Testis (tissue), 2 donors: ENCODE data around the gene ABCF3.

ENCODE experiments used
- CTCF ChIP-seq, 3 experiments: fragments of 450-650 bp in 2 of 3; fragments of 200-600 bp in 1 of 3; sonication (generic) in 1 of 3; IDR thresholded peaks; one replicate each; pipeline ENCODE4 v1.5.1; 2016 to 2019; ENCODE audit warnings: antibody characterized with exemption in 3 of 3, mild to moderate bottlenecking in 2 of 3, moderate library complexity in 1 of 3
- POLR2A ChIP-seq: fragments of 450-650 bp; IDR thresholded peaks from one replicate; pipeline ENCODE4 v1.6.1; 2017; ENCODE audit warnings: antibody characterized with exemption, mild to moderate bottlenecking, moderate library complexity

DNA sequence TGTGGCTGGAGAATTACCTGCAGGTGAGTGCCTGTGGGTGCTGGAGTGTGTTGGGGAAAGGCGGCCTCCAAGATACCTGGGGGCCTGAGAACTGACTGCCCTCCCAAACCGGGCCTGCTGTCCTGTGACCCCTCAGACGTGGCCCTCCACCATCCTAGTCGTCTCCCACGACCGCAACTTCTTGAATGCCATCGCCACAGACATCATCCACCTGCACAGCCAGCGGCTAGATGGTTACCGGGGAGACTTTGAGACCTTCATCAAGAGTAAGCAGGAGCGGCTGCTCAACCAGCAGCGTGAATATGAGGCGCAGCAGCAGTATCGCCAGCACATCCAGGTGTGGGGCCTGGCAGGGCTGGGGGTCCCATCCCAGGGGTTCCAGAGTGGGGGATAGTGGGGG is 3.4 kb downstream of the ABCF3 start:
- TF ChIP-seq CTCF (IDR thresholded peaks at IDR 0.05) (no peak), POLR2A (no peak)
